GM19023 (cell line): ENCODE data around the gene KLHL8.
A peak's percentile ranks its signal among the peaks of the same experiment; 100 is the strongest.

ENCODE experiments used
- ATAC-seq: cut with Tn5 transposase; IDR thresholded peaks from one replicate; pipeline ENCODE4 v1.9.1; 2021; ENCODE audit warnings: mild to moderate bottlenecking, moderate library complexity; ENCODE audit not compliant: unreplicated experiment

The KLHL8 gene

GRCh38 chr4:87126056-87126455, 94.4 kb downstream of the KLHL8 start:
- ATAC-seq: no peak

DNA sequence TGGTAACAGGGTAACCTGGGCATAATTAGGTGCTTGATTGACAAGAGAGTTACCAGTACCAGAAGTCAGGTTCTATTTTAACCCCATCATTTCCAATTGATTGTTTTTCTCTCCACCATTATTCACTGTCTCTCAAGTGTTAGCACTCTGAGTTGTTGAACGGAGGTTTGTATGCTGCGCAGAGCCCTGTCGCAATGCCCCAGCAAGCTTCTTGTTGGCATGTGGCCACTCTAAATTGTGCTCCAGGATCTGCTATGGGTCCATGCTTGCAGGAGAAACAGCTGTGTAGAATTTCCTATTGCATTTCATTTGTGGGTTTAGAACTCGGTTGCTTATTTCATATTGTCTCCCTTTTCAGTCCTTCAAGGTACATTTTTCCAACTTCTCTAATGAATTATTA, 98.2 kb downstream of the KLHL8 start:
- ATAC-seq: no peak

- no peak for ATAC-seq
These were observed 98.9 kb downstream of the KLHL8 start for GRCh38 chr4:87121341-87122065.

DNA sequence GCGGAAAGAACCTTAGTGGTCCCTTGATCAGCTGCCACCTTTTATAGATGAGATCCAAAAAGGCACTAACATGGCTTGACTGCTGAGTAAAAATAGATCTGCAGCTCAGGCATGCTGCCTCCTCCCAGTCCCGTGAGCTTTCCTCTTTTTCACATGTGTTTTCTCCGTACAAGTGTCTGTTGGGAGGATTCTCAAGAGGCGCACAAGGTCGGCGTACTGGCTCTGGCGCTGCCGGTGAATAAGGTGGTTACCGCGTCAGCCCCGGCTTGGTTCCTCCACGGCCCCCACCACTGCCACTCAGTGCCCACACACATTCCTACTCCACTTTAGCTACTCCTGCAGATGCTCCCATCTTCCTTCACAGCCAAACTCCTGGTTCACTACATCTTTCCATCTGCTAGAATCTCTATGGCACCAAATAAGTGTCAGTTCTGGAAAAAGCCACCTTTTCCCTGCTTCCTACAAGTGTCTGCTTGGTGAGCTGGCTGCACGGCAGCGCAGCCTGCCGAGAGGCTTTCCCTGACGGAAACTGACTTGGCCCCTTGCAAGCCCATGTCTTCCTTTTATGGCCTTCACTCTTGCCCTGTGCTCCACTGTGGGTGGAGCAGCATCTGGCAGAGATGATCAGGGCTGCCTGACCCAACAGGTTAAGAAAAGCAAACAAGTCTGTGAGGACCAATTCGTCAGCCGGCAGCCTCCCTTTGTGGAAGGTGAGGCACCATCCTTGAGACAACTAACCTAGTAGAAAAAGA, 99.8 kb downstream of the KLHL8 start:
- no peak for ATAC-seq

DNA sequence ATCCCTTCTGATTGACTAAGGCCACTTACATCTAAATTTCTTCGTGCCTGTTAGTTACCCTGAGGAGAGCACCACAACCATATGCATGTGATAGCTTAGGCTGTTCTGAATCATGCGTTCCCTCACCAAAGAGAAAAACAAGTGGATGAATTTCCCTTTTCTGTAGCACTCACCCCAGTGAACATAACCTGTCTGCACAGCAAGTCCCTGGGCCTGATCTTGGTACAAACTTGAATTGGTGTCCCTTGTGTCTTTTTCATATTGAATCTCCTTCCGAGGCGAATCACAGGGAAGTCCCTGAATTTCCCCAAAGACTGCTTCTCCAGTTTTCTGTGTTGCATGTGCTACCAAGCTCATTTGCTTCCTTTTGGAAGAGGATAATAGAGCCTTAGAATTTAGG, 100.4 kb downstream of the KLHL8 start:
- ATAC-seq: peak; percentile 49

GRCh38 chr4:87118826-87119225, 101.6 kb downstream of the KLHL8 start:
- ATAC-seq: no peak

DNA sequence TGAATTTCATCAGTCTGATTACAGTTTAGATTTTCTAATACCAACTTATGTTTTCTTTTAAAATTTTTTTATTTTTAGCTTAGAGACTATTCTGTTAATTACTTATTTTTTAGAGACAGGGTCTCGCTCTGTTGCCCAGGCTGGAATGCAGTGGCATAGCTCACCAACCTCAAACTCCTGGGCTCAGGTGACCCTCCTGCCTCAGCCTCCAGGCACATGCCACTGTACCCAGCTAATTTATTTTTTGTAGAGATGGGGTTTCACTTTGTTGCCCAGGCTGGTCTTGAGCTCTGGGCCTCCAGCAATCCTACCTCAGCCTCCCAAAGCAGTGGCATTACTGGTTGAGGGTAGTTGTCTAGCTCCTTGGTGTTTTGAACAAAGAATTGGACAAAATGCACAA, 102.0 kb downstream of the KLHL8 start:
- no peak for ATAC-seq

DNA sequence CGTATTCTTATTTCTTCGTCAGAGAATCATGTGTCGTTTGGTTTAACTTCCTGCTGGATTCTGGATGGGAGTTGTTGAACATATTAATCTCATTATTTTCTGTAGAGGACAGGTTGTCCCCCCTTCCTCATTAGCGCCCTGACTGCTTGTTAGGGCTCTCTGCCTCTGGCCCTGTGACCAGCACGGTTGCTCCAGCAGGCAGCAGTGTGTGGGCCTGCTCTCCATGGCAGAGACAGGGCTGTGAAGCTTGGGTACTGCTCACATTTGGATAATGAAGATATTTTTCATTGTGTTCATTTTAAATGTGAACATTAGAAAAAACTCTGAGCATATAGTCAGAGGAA, 102.7 kb downstream of the KLHL8 start:
- ATAC-seq: no peak

DNA sequence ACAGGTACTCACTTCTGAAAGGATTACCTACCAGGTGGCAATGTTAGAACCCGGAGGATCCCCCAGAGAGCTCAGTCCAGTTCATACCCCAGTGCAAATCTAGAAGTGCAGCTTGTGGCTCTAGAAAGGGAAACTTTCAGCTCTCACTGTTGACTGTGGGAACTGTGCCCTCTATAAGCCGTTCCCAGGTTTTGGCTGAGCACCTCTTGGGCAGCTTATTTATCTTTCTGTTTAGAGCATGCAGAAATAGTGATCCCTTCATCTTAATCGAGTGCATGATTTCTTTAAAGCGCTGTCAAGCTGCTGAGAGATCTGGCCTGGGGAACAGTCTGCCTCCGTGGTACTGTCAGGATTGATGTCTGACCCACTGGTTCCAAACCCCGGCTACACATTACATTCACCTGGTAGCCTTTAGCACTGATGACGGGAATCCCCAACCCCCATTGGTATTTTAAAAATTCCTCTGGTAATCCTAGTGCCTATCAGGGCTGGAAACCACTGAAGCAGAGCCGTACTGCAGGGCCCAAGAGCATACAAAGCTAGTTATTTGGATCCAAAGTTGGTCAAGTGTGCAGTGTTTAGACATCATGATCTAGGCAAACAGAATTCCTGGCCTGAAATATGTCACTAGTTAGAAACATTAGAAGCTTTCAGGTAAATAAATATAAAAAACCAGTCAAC, 103.2 kb downstream of the KLHL8 start:
- no peak for ATAC-seq

DNA sequence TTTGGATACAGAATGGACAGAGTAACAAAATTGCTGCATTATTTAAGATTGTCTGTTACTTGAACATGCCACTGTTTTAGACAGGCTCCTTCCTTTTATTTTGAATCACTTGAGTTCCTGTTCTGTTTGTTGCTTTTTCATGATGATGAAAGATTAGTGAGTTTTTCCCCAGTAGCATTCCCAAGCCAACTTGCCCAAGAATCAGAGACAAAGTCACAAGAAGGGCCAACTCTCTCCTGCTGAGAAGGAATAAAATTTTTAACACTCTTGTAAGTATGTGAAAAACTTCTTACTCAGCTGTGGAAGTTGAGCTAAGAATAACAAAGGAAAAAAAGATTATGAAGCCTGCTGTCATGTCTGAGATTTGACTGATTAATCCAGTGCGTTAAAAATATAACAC, 104.2 kb downstream of the KLHL8 start:
- no peak for ATAC-seq

DNA sequence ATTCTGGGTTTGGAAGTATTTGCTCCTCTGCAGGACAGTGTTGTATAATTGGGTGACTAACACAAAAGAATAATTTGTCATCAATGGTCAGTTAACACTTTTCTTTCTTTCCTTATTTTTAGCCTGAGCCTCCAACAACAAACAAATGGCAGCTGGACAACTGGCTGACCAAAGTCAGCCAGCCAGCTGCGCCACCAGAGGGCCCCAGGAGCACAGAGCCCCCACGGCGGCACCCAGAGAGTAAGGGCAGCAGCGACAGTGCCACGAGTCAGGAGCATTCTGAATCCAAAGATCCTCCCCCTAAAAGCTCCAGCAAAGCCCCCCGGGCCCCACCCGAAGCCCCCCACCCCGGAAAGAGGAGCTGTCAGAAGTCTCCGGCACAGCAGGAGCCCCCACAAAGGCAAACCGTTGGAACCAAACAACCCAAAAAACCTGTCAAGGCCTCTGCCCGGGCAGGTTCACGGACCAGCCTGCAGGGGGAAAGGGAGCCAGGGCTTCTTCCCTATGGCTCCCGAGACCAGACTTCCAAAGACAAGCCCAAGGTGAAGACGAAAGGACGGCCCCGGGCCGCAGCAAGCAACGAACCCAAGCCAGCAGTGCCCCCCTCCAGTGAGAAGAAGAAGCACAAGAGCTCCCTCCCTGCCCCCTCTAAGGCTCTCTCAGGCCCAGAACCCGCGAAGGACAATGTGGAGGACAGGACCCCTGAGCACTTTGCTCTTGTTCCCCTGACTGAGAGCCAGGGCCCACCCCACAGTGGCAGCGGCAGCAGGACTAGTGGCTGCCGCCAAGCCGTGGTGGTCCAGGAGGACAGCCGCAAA, 106.0 kb downstream of the KLHL8 start:
- ATAC-seq: no peak

DNA sequence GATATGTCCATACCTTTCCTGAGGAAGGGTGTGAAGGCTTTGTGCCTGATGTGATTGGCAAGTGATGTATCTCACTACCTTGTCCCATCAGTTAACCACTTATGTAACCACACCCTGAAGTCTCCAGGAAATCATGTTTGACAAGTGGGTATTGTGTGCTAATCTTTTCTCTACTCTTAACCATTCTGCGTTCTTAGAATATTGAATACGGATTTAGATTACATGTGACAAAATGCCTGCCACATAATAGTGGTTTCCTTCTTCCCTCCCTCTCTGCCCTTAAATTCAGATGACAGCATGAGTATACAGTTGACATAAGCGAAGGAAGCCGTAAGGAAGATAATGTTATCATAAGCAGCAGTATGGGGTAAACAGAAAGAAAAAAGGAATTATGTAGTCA, 108.4 kb downstream of the KLHL8 start:
- no peak for ATAC-seq
